Measurements from ENCODE around the gene MYO7A. TPM values are rescaled to one million over a fixed set of nuclear protein-coding genes. Genes with fewer than 3 reads are reported as not detected.

MYO7A gene
- total and polyA plus RNA-seq, 2 of the 4 experiments (the other 2 are of a cell fraction), result 0.02 TPM; not detected in 1

DNA sequence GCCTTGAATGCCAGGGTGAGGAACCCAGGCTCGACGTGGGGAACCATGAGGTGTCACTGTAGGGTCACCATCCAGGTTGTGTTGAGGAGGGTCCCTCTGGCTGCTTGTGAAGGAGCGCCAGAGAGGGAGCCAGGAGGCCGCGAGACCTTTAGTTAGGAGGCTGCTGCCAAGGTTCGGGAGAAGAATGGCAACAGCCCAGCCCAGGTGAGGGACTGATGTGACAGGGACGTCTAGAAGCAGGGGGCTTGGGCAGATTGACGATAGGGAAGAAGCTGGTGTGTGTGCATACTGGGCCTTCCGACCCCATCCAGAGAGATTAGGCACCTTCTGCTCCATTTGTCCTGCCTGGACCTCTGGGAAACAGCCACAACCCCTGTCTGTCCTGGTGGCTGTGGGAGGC, 49.0 kb downstream of the MYO7A start:
- DNase-seq, result no peak
- H3K18ac ChIP-seq (ENCODE audit: low read depth, low read length), result no peak overlapping the region
- no peak overlapping the region for H3K4me2 ChIP-seq (ENCODE audit: low read depth, low read length)
- TF ChIP-seq BHLHE40 (IDR thresholded peaks at IDR 0.05; ENCODE audit: low read depth, low read length) (no peak), MAFK (IDR thresholded peaks at IDR 0.05; ENCODE audit: low read depth, low read length) (no peak), RCOR1 (IDR thresholded peaks at IDR 0.05; ENCODE audit: insufficient replicate concordance, low read length) (no peak)
- H3K56ac ChIP-seq (ENCODE audit: extremely low read depth, insufficient read depth, low read length), result no peak overlapping the region
- dilution Hi-C loops (cut with HindIII; ENCODE audit: low sequenced_read_pairs, unreplicated experiment) (no loop called here), intact Hi-C loops (cut with micrococcal nuclease) (no loop called here), in situ Hi-C loops (cut with MboI; ENCODE audit: low sequenced_read_pairs) (no loop called here)
- no peaks in the 10 kb centered on the region for H3K79me1 ChIP-seq (ENCODE audit: low read depth in 1 of 2, low read length in 2 of 2)
- H4K91ac ChIP-seq (ENCODE audit: insufficient read depth, low read depth, low read length), result no peak overlapping the region
- ATAC-seq (ENCODE audit: low read depth), result no peak
- H3K4ac ChIP-seq (ENCODE audit: low read depth, low read length), result no peak overlapping the region
- CTCF ChIA-PET, result no interaction called here
- POLR2A ChIA-PET (ENCODE audit: unreplicated experiment), result no interaction called here
- H3K27me3 ChIP-seq (ENCODE audit: control insufficient read depth, insufficient read depth, low read length), result peaks cover 31% of the 10 kb centered on the region
- no peak overlapping the region for H3K9ac ChIP-seq (ENCODE audit: low read depth, low read length)
- 61% methylated on average over 3 of the region's 9 CpGs; no CpG with 5 or more reads in 1 of the 2 experiments for WGBS, 2 experiments (ENCODE audit: extremely low coverage in 2 of 2, insufficient read length in 1 of 2)
- peak overlapping the region; percentile 21 for H2AFZ ChIP-seq (replicated peaks; ENCODE audit: low read length, poor library complexity)
- no peaks in the 10 kb centered on the region for H4K20me1 ChIP-seq (ENCODE audit: insufficient read depth, low read length)
- H2BK5ac ChIP-seq (ENCODE audit: low read depth, low read length, poor library complexity, severe bottlenecking), result no peak overlapping the region
- H2BK15ac ChIP-seq (ENCODE audit: low read depth, low read length), result no peak overlapping the region
- no peak overlapping the region for H3K4me3 ChIP-seq (ENCODE audit: insufficient read depth, low read depth, low read length)
- no peak overlapping the region for H4K8ac ChIP-seq (ENCODE audit: low read depth in 2 of 2, low read length in 2 of 2)
- no TSS peak for BruUV-seq (replicated peaks)
- H2AK9ac ChIP-seq (replicated peaks; ENCODE audit: low read depth, low read length, poor library complexity), result no peak overlapping the region
- H3K14ac ChIP-seq (replicated peaks; ENCODE audit: low read depth, low read length), result no peak overlapping the region
- H2AK5ac ChIP-seq (ENCODE audit: low read depth, low read length), result no peak overlapping the region
- no peaks in the 10 kb centered on the region for H3K4me1 ChIP-seq (ENCODE audit: control insufficient read depth, insufficient read depth, low read length)
- H2BK20ac ChIP-seq (ENCODE audit: low read depth, low read length), result no peak overlapping the region
- peaks cover 3% of the 10 kb centered on the region; the same call in 1 of the 2 replicates for H3K9me1 ChIP-seq (ENCODE audit: insufficient read depth, low read length)
- H3K9me3 ChIP-seq (ENCODE audit: control insufficient read depth, insufficient read depth, low read length), result no peaks in the 10 kb centered on the region
- no peak overlapping the region for H2BK120ac ChIP-seq (ENCODE audit: low read depth, low read length)
- H3K23ac ChIP-seq (ENCODE audit: low read depth, low read length), result no peak overlapping the region
- H3K36me3 ChIP-seq (ENCODE audit: control insufficient read depth, insufficient read depth, low read length), result no peaks in the 10 kb centered on the region
- no peak overlapping the region for H3K27ac ChIP-seq (ENCODE audit: insufficient read depth, low read length)
- no peak overlapping the region for H4K5ac ChIP-seq (ENCODE audit: low read depth, low read length)
